ENCODE measurements around the gene HSF2BP.

The HSF2BP gene

GRCh38 chr21:43648171-43648570, 11.1 kb downstream of the HSF2BP start:
- DNase-seq: no peak

GRCh38 chr21:43646550-43647260, 12.6 kb downstream of the HSF2BP start:
- DNase-seq: peak; percentile 78

DNA sequence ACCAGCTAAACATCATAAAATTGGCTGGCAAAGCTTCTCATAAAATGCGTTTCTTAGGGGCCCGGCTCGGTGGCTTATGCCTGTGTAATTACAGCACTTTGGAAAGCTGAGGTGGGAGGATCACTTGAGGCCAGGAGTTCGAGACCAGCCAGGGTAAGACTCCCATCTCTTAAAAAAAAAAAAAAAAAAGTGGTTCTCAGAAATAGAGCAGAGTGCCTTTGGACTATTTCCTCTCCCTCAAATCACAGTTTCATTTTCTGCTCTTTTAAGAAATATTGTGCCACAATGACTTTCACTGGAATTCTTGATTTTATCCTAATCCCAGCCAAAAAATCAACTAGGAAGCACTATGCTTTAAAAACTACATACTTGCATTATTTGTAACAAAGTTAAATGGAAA, 13.3 kb downstream of the HSF2BP start:
- DNase-seq: no peak

- DNase-seq: no peak
Measured at GRCh38 chr21:43645136-43645891, 14.0 kb downstream of the HSF2BP start.

- DNase-seq: no peak
Measured at GRCh38 chr21:43644609-43645008, 14.7 kb downstream of the HSF2BP start.

- no peak for DNase-seq
Measured at GRCh38 chr21:43644071-43644470, 15.2 kb downstream of the HSF2BP start.

DNA sequence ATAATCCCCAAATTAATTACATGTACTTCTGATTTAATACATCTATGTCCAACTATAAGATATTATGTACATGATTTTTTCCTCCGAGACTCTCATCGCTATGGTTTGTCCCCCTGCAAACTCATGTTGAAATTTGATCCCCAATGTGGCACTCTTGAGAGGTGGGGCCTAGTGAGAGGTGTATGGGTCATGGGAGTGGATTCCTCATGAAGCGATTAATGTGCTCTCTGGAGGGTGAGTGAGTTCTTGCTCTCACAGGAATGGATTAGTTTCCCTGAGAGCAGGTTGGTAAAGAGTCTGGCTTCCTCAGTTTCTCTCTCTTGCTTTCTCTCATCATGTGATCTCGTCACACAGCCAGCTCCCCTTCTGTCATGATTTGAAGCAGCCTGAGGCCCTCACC, 16.1 kb downstream of the HSF2BP start:
- DNase-seq: no peak

DNA sequence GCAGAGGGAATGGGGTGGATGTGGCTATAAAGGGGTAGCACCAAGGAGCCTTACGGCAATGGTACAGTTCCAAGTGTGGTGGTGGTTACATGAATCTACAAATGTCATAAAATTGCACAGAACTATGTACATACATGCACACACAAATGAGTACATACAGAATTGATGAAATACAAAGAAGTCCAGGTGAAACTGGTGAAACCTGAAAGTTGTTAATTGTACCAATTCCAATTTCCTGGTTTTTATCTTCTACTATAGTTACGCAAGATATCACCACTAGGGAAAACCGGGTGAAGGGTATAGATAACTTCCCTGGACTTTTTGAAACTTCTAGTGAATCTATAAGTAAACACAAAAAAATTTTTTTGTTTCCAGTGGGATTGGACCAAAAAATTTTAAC, 18.9 kb downstream of the HSF2BP start:
- DNase-seq: no peak

- no peak for DNase-seq
Measured at GRCh38 chr21:43639470-43640353, 19.6 kb downstream of the HSF2BP start.

- no peak for DNase-seq
Measured at GRCh38 chr21:43637530-43638158, 21.6 kb downstream of the HSF2BP start.

- DNase-seq: no peak
Measured at GRCh38 chr21:43635436-43635835, 23.9 kb downstream of the HSF2BP start.

DNA sequence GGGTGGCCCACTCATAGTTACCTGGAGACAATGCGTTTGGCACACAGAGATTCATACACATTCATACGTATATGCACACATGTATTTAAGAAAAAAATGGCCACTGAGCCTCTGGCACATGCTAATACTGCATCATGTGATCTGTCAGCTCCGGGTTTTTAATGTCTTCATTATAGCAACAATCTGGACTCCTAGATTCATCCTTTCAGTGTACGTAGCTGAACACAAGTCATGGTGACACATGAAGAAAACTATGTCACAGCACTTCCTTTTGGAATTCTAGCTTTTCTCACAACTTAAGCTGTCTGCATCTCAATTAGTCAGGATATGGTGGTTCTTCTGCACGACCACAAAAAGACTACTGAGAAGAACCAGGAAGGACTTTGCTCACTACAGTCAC, 24.7 kb downstream of the HSF2BP start:
- no peak for DNase-seq

DNA sequence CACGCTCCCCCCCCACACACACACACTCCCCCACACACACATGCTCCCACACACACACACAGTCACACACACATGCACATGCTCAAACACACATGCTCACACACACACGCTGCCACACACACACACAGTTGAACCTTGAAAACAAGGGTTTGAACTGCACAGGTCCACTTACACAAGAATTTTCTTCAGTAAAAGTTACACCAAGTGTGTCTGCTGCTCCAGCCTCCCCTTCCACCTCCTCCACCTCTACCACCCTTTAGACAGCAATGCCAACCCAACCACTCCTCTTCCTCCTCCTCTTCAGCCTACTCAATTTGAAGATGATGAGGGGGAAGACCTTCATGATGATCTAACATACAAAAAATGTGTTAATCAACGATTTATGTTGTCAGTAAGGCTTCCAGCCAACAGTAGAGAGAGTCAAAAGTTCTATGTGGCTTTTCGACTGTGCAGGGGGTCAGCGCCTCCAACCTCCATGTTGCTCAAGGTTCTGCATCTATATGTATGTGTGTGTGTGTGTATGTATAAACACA, 26.8 kb downstream of the HSF2BP start:
- DNase-seq: no peak

GRCh38 chr21:43631411-43632107, 27.7 kb downstream of the HSF2BP start:
- DNase-seq: no peak

DNA sequence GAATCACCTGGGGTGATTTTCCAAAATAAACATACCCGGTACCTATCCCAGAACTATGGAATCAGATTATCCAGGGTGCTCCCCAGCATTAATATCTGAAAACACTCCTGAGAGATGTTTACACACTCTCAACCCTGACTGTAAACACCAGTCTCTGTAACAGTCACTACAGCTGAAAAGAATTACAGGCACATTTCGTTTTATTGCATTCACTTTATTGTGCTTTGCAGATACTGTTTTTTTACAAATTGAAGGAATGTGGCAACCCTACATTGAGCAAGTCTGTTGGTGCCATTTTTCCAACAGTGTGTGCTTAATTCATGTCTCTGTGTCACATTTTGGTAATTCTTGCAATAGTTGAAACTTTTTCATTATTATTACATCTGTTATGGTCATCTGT, 31.8 kb downstream of the HSF2BP start:
- DNase-seq: no peak

- no peak for DNase-seq
Measured at GRCh38 chr21:43626390-43626789, 32.9 kb downstream of the HSF2BP start.

GRCh38 chr21:43624339-43624738, 34.9 kb downstream of the HSF2BP start:
- DNase-seq: no peak

DNA sequence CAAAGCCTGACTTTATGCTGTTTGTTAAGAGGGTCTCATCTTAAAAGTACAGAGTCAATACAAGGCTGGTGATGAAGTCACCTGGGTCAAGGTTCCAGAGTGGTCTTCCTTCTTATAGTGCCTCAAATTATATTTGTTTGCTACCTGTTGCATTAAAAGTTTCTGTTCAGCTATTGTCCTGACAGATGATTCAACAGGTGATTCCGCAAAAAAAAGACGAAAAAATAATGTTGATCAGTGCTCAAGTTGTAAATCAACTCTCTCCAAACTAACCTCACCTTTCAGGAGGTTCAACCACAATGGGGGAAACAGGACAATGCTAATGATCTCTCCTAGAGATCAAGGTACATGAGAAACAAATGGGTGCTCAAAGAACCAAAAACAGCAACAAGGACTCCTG, 35.7 kb downstream of the HSF2BP start:
- DNase-seq: no peak

- DNase-seq: no peak
Measured at GRCh38 chr21:43622796-43623195, 36.5 kb downstream of the HSF2BP start.

GRCh38 chr21:43619856-43620255, 39.4 kb downstream of the HSF2BP start:
- DNase-seq: no peak

DNA sequence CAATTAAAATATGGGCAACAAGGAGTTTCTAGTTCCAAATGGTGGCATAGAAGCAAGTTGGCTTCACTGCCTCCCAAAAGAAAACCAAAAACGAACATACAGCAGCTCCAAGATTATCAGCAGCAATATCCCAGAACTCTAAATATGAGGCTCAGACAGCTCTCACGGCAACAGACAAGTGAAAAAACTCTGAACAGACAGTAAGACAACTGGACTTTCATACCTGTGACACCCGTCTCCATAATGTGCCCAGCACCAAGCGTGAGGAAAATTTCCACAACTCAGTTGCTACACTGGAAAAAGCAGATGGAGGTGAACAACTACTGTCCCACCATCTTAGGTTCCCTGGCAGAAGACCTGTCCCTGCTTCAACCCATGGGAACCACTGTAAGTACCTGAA, 39.9 kb downstream of the HSF2BP start:
- no peak for DNase-seq

DNA sequence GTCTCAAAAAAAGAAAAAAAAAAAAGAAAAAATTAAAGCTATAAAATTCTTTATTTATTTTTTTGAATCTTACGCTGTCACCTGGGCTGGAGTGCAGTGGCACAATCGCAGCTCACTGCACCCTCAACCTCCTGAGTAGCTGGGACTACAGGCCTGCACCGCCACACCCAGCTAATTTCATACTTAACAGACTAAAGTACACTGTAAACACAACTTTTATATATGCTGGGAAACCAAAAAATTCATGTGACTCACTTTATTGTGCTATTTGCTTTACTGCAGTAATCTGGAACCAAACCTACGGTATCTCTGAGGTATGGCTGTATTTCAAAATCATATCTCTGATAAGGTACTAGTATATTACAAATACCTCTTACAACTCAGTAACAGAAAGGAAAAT, 40.3 kb downstream of the HSF2BP start:
- no peak for DNase-seq

Measured in stimulated activated naive CD4-positive, alpha-beta T cell treated with Interleukin-2 at 50 U/mL for 16 hours (primary cell).